Globus pallidus (tissue), 1 donor: ENCODE measurements around the gene C22orf15.

Experiments used
- DNase-seq: peaks from one replicate; pipeline ENCODE4 v3.0.0-alpha.2; 2015; ENCODE audit warnings: low spot score

The C22orf15 gene

GRCh38 chr22:23787600-23787896 is 24.8 kb downstream of the C22orf15 start:
- no peak for DNase-seq

GRCh38 chr22:23787910-23788309 is 25.1 kb downstream of the C22orf15 start:
- DNase-seq: no peak

- DNase-seq: no peak
Observed at GRCh38 chr22:23789121-23789520, 26.3 kb downstream of the C22orf15 start.

GRCh38 chr22:23789638-23790037 is 26.8 kb downstream of the C22orf15 start:
- DNase-seq: no peak

- DNase-seq: no peak
Observed at GRCh38 chr22:23790819-23791737, 28.3 kb downstream of the C22orf15 start.

- DNase-seq: no peak
Observed at GRCh38 chr22:23791738-23792645, 29.2 kb downstream of the C22orf15 start.

GRCh38 chr22:23793326-23793725 is 30.5 kb downstream of the C22orf15 start:
- DNase-seq: no peak

- no peak for DNase-seq
Observed at GRCh38 chr22:23796461-23796860, 33.7 kb downstream of the C22orf15 start.

- DNase-seq: no peak
Observed at GRCh38 chr22:23800297-23801237, 37.8 kb downstream of the C22orf15 start.

GRCh38 chr22:23801238-23801821 is 38.5 kb downstream of the C22orf15 start:
- DNase-seq: no peak

- DNase-seq: no peak
Observed at GRCh38 chr22:23801886-23802377, 39.1 kb downstream of the C22orf15 start.

GRCh38 chr22:23803001-23803819 is 40.4 kb downstream of the C22orf15 start:
- DNase-seq: no peak

- DNase-seq: no peak
Observed at GRCh38 chr22:23804781-23805291, 42.0 kb downstream of the C22orf15 start.

- DNase-seq: no peak
Observed at GRCh38 chr22:23806837-23807236, 44.0 kb downstream of the C22orf15 start.

GRCh38 chr22:23812378-23812777 is 49.6 kb downstream of the C22orf15 start:
- DNase-seq: no peak
